Limb (tissue), 2 donors: ENCODE data around the gene UGT1A8.
"Not testable (repeated sequence)": the region's sequence is repeated elsewhere in the genome, so short reads cannot be mapped to it uniquely, and the experiment has no call there.

ENCODE experiments used
- DNase-seq, 2 donors: peaks; one replicate each; pipeline ENCODE4 v3.0.0-alpha.2; 2016; ENCODE audit errors: extremely low spot score in 2 of 2

Gene UGT1A8

GRCh38 chr2:233639860-233640259 lies 22.4 kb downstream of the UGT1A8 start:
- no peak for DNase-seq

- DNase-seq, result no peak
Observed at GRCh38 chr2:233643128-233643527, 25.7 kb downstream of the UGT1A8 start.

- not testable (repeated sequence) for DNase-seq
Observed at GRCh38 chr2:233646033-233646432, 28.6 kb downstream of the UGT1A8 start.

GRCh38 chr2:233650981-233651380 lies 33.5 kb downstream of the UGT1A8 start:
- DNase-seq, result no peak

GRCh38 chr2:233651430-233651829 lies 34.0 kb downstream of the UGT1A8 start:
- no peak for DNase-seq

- no peak for DNase-seq
Observed at GRCh38 chr2:233654501-233654900, 37.1 kb downstream of the UGT1A8 start.

- DNase-seq, result no peak
Observed at GRCh38 chr2:233655043-233655442, 37.6 kb downstream of the UGT1A8 start.

- DNase-seq, result not testable (repeated sequence)
Observed at GRCh38 chr2:233655943-233656342, 38.5 kb downstream of the UGT1A8 start.

GRCh38 chr2:233656443-233656842 lies 39.0 kb downstream of the UGT1A8 start:
- no peak for DNase-seq

GRCh38 chr2:233658610-233659009 lies 41.2 kb downstream of the UGT1A8 start:
- no peak for DNase-seq

- DNase-seq, result no peak
Observed at GRCh38 chr2:233663911-233664310, 46.5 kb downstream of the UGT1A8 start.

GRCh38 chr2:233668605-233669260 lies 51.3 kb downstream of the UGT1A8 start:
- no peak for DNase-seq

- DNase-seq, result no peak
Observed at GRCh38 chr2:233671290-233672161, 54.1 kb downstream of the UGT1A8 start, which contains the start of gene UGT1A9. Gene UGT1A9, plus strand, starts transcription at chr2:233671898. Its CDS starts 37 bp downstream, at chr2:233671935.

- no peak for DNase-seq
Observed at GRCh38 chr2:233672886-233673285, 55.5 kb downstream of the UGT1A8 start.

- DNase-seq, result no peak
Observed at GRCh38 chr2:233673896-233674295, 56.5 kb downstream of the UGT1A8 start.

GRCh38 chr2:233674314-233674713 lies 56.9 kb downstream of the UGT1A8 start:
- no peak for DNase-seq

GRCh38 chr2:233674995-233675394 lies 57.6 kb downstream of the UGT1A8 start:
- DNase-seq, result no peak

- DNase-seq, result no peak
Observed at GRCh38 chr2:233676046-233676445, 58.6 kb downstream of the UGT1A8 start.

GRCh38 chr2:233679196-233679595 lies 61.8 kb downstream of the UGT1A8 start:
- no peak for DNase-seq

GRCh38 chr2:233680361-233681045 lies 63.1 kb downstream of the UGT1A8 start:
- no peak for DNase-seq

- DNase-seq, result no peak
Observed at GRCh38 chr2:233681521-233682099, 64.2 kb downstream of the UGT1A8 start, which contains the start of gene UGT1A7. Gene UGT1A7, plus strand, starts transcription at chr2:233681901. Its CDS starts 37 bp downstream, at chr2:233681938.

- DNase-seq, result no peak
Observed at GRCh38 chr2:233684640-233685039, 67.2 kb downstream of the UGT1A8 start.
